Stimulated activated CD8-positive, alpha-beta memory T cell treated with anti-CD3 and anti-CD28 coated beads, Interleukin-7, amount 100 ng/mL, for 1 hour (primary cell): Measurements from ENCODE around the gene RPUSD2.
"Not testable (repeated sequence)": the region's sequence is repeated elsewhere in the genome, so short reads cannot be mapped to it uniquely, and the experiment has no call there.

Experiments used
- DNase-seq, 2 donors: peaks; one replicate each; pipeline ENCODE4 v3.0.0-alpha.2; 2020; ENCODE audit warnings: low read depth in 2 of 2

Gene RPUSD2

DNA sequence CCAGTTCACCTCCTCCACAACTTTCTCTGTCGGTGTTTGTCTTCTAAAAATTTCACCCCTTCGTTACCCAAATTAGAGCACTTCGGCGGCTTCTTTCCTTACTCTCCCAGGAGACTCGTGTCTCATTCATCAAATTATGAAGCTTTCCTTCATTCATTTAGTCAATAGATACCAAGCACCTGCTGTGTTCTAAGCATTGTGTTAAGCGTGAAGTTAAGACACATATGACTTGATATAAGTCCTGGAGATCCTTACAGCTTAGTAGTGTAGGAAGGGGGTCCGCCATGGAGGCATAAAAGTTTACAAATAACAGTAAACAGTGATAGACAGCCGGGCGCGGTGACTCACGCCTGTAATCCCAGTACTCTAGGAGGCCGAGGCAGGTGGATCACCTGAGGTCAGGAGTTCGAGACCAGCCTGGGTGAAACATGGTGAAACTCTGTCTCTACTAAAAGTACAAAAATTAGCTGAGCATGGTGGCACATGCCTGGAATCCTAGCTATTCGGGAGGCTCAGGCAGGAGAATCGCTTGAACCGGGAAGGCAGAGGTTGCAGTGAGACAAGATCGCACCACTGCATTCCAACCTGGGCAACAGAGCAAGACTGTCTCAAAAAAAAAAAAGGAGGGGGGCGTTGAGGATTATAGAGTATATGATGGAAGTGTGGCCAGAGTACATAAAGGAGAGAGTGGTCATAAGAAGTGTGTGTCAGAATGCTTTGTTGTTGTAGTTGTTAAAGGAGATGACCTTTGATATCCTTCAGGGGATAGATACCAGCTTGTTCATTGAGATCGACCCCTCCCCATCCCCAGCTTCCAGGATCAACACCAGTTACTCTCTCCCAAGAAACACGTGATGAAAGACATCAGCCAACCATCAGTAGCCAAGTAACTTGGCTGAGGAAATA lies 3.5 kb upstream of the RPUSD2 start:
- DNase-seq, result no peak

GRCh38 chr15:40567111-40567510 lies 2.0 kb upstream of the RPUSD2 start:
- DNase-seq, result no peak

DNA sequence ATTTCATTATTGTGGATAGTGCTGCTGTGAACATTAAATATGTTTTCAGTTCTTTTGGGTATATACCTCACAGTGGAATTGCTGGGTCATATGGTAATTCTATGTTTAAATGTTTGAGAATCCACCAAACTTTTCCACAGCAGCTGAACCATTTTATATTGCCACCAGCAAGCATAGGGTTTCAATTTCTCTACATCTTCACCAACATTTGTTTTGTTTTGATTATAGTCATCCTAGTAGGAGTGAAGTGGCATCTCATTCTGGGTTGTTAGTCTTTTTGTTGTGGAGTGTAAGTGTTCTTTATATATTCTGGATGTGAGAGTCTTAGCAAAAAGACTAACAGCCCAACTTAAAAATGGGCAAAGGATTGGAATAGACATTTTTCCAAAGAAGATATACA lies 6.0 kb downstream of the RPUSD2 start:
- DNase-seq, result no peak

GRCh38 chr15:40576914-40577313 lies 7.8 kb downstream of the RPUSD2 start:
- DNase-seq, result not testable (repeated sequence)

GRCh38 chr15:40578892-40579291 lies 9.8 kb downstream of the RPUSD2 start:
- DNase-seq, result no peak

- not testable (repeated sequence) for DNase-seq
Measured at GRCh38 chr15:40581796-40582195, 12.7 kb downstream of the RPUSD2 start.

DNA sequence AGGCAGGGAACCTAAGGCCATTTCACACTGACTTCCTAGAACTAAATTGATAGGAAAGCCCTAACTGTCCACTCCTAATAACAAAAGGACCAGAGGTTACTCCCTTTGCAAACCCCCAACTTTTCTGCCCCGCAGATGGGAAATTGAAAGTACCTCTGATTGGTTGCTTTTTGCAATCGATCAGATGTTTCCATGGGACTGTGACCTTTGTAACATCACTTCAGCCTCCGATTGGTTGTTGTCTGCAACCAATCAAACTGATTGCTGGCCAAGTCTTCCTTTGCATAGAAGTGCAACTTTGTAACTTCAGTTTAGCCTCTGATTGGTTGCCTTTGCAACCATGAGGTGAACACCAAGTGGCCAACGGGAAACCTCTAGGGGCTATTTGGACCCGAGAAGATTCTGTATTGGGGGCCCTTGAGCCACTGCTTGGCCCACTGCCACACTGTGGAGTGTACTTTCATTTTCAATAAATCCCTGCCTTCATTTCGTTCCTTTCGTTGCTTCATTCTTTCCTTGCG lies 13.7 kb downstream of the RPUSD2 start:
- no peak for DNase-seq

GRCh38 chr15:40584191-40584590 lies 15.1 kb downstream of the RPUSD2 start:
- no peak for DNase-seq

DNA sequence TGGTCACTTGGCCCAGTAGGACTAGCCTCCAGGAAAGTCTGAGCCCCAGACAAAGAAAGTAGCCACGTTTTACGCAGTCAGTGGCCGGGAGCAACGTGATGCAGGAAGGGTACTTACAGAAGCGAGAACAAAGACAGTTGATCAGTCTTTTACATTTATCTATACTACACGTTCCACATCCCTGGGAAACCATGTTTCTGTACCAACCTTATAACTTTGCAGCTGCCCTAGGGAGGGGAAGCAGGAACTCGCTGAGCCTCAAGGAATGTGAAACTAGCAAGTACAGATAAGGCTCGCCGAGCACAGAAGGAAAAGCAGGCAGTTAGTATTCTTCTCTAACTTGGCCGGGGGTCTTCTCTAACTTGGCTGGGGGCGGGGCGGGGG lies 21.6 kb downstream of the RPUSD2 start:
- DNase-seq, result no peak

DNA sequence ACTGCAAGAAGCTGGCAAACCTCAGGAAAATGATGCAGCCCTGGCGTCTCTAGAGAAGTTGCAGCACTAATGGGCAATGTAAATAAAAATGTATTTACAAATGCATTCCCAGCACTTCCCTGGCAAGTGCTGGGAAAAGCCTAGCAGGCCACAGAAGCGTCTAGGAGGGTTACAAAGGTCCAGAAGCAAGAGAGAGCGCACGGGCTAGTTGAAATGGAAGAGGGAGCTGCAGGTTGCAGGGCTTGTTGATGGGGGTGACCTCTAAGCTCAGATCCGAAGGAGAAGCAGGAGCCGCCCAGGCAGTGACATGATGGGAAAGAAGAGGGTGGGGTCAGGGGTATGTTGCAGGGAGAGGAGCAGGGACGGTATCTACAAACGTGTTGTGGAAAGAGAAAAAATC lies 22.3 kb downstream of the RPUSD2 start:
- DNase-seq, result no peak

GRCh38 chr15:40593165-40593564 lies 24.1 kb downstream of the RPUSD2 start:
- DNase-seq, result no peak

GRCh38 chr15:40593588-40594428 lies 24.7 kb downstream of the RPUSD2 start, which contains the start of gene KNL1:
KNL1 (plus strand) TSS chr15:40594249; CDS start chr15:40602932, 8,683 bp downstream.
- DNase-seq, result peak; percentile 73 to 79

- no peak for DNase-seq
Measured at GRCh38 chr15:40594429-40594836, 25.3 kb downstream of the RPUSD2 start.

GRCh38 chr15:40595219-40595618 lies 26.1 kb downstream of the RPUSD2 start:
- no peak for DNase-seq

DNA sequence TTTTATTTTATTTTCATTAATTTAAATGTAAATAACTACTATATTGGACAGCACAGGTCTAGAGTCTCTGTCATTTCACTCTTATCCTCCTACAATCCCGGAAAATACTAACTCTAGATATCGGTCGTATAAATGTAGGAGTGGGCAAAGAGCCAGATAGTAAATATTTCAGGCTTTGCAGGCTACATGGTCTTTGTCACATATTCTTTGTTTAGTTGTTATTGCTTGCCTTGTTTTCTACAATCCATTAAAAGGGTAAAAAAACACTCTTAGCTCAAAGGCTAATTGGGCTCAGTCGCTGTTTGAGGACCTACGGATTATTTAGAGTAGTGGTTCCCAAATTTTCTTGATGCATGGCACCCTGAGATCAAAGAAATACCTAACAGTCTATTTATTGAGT lies 26.7 kb downstream of the RPUSD2 start:
- DNase-seq, result no peak

DNA sequence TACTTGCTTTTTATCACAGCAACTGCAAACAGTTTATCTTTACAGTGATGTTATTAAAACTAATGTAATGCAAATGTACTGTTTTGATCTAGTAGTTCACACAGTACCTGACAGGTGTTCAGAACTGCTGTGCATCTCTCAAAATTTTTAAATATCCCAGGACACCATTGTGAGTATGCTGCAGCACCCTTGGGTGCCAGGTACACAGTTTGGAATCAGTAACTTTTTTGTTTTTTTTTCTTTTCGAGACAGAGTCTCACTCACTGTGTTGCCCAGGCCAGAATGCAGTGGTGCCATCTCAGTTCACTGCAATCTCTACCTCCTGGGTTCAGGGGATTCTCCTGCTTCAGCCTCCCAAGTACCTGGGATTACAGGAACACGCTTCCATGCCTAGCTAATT lies 27.9 kb downstream of the RPUSD2 start:
- no peak for DNase-seq

DNA sequence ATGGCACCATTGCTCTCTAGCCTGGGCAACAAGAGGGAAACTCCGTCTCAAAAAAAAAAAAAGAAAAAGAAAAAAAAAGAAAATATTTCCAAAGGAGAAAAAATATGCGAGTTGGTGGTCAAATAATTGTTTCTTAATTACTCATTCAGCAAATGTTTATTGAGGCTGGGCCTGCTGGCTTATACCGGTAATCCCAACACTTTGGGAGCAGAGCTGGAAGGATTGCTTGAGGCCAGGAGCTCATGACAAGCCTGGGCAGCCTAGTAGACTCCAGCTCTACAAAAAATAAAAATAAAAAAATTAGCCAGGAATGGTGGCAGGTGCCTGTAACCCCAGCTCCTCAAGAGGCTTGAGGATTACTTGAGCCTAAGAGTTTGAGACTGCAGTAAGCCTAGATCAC lies 29.0 kb downstream of the RPUSD2 start:
- no peak for DNase-seq

DNA sequence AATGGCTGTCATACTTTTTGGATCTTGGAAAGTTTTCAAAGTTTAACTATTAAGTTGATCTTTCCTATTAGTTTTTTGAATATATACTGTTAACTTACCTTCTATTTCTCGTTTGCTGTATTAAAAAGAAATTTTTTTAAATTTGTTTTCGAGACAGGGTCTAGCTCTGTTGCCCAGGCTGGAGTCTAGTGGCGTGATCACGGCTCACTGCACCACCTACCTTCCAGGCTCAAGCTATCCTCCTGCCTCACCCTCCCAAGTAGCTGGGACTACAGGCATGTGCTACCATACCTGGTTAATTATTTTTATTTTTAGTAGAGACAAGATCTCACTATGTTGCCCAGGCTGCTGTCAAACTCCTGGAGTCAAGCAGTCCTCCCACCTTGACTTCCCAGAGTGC lies 29.6 kb downstream of the RPUSD2 start:
- DNase-seq, result no peak

- no peak for DNase-seq
Measured at GRCh38 chr15:40600956-40601355, 31.9 kb downstream of the RPUSD2 start.

GRCh38 chr15:40603935-40604334 lies 34.8 kb downstream of the RPUSD2 start:
- no peak for DNase-seq

- DNase-seq, result no peak
Measured at GRCh38 chr15:40613080-40613479, 44.0 kb downstream of the RPUSD2 start.

DNA sequence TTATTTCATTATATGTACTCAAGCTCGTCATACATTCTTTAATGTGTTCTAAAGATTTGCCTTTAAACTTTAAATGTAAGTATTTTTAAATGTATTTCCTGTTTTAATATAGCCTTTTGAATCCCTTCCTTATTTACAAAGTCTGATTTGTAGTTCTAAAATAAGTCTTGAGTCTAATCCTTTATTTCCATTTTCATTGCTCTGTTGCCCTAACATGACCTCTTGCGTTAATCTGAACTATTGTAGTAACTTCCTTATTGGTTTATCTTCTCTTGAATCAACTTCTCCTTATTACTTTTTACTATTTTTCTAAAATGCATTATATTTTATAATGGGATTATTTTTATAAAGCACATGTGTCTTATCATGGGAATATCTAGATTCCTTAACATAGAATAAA lies 48.9 kb downstream of the RPUSD2 start:
- DNase-seq, result no peak

DNA sequence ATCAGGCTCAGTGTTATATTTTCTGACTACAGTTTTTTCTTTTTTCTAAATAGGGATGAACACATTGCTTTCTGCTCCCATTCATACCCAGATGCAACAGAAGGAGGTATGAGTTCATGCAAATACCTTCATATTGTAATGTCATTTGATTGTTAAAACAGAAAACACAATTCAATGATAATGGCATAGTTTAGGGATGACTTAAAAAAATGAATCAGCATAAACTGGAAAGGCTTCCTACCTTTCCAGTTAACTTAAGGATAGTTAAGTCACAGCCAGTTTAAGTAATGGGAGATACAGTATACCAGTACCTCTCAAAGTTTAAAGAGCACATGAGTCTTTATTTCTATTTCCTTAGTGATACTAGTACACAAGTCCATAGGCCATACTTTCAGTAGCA lies 49.8 kb downstream of the RPUSD2 start:
- DNase-seq, result no peak
